ENCODE data around the gene MARCHF5. TPM values are rescaled to one million over a fixed set of nuclear protein-coding genes. Genes with fewer than 3 reads are reported as not detected.

The MARCHF5 gene
- total and polyA plus RNA-seq, 2 of the 8 experiments (the other 6 are each of a cell fraction or from before 2014, with no cell fraction given), result 8.7 to 26.8 TPM

- TF ChIP-seq CTCF (IDR thresholded peaks at IDR 0.05; ENCODE audit: control extremely low read depth in 1 of 3, insufficient read depth in 1 of 3, low read depth in 1 of 3, low read length in 3 of 3) (no peak), NRF1 (IDR thresholded peaks at IDR 0.05; ENCODE audit: low read depth, low read length) (no peak), ZNF274 (IDR thresholded peaks at IDR 0.05; ENCODE audit: borderline replicate concordance, extremely low read depth, low read length) (no peak), TEAD4 (IDR thresholded peaks at IDR 0.05; ENCODE audit: low read depth, low read length) (no peak), CREB1 (IDR thresholded peaks at IDR 0.05) (no peak), TAF1 (IDR thresholded peaks at IDR 0.05; ENCODE audit: low read depth, low read length) (no peak)
- TF ChIP-seq, protein P1, sequence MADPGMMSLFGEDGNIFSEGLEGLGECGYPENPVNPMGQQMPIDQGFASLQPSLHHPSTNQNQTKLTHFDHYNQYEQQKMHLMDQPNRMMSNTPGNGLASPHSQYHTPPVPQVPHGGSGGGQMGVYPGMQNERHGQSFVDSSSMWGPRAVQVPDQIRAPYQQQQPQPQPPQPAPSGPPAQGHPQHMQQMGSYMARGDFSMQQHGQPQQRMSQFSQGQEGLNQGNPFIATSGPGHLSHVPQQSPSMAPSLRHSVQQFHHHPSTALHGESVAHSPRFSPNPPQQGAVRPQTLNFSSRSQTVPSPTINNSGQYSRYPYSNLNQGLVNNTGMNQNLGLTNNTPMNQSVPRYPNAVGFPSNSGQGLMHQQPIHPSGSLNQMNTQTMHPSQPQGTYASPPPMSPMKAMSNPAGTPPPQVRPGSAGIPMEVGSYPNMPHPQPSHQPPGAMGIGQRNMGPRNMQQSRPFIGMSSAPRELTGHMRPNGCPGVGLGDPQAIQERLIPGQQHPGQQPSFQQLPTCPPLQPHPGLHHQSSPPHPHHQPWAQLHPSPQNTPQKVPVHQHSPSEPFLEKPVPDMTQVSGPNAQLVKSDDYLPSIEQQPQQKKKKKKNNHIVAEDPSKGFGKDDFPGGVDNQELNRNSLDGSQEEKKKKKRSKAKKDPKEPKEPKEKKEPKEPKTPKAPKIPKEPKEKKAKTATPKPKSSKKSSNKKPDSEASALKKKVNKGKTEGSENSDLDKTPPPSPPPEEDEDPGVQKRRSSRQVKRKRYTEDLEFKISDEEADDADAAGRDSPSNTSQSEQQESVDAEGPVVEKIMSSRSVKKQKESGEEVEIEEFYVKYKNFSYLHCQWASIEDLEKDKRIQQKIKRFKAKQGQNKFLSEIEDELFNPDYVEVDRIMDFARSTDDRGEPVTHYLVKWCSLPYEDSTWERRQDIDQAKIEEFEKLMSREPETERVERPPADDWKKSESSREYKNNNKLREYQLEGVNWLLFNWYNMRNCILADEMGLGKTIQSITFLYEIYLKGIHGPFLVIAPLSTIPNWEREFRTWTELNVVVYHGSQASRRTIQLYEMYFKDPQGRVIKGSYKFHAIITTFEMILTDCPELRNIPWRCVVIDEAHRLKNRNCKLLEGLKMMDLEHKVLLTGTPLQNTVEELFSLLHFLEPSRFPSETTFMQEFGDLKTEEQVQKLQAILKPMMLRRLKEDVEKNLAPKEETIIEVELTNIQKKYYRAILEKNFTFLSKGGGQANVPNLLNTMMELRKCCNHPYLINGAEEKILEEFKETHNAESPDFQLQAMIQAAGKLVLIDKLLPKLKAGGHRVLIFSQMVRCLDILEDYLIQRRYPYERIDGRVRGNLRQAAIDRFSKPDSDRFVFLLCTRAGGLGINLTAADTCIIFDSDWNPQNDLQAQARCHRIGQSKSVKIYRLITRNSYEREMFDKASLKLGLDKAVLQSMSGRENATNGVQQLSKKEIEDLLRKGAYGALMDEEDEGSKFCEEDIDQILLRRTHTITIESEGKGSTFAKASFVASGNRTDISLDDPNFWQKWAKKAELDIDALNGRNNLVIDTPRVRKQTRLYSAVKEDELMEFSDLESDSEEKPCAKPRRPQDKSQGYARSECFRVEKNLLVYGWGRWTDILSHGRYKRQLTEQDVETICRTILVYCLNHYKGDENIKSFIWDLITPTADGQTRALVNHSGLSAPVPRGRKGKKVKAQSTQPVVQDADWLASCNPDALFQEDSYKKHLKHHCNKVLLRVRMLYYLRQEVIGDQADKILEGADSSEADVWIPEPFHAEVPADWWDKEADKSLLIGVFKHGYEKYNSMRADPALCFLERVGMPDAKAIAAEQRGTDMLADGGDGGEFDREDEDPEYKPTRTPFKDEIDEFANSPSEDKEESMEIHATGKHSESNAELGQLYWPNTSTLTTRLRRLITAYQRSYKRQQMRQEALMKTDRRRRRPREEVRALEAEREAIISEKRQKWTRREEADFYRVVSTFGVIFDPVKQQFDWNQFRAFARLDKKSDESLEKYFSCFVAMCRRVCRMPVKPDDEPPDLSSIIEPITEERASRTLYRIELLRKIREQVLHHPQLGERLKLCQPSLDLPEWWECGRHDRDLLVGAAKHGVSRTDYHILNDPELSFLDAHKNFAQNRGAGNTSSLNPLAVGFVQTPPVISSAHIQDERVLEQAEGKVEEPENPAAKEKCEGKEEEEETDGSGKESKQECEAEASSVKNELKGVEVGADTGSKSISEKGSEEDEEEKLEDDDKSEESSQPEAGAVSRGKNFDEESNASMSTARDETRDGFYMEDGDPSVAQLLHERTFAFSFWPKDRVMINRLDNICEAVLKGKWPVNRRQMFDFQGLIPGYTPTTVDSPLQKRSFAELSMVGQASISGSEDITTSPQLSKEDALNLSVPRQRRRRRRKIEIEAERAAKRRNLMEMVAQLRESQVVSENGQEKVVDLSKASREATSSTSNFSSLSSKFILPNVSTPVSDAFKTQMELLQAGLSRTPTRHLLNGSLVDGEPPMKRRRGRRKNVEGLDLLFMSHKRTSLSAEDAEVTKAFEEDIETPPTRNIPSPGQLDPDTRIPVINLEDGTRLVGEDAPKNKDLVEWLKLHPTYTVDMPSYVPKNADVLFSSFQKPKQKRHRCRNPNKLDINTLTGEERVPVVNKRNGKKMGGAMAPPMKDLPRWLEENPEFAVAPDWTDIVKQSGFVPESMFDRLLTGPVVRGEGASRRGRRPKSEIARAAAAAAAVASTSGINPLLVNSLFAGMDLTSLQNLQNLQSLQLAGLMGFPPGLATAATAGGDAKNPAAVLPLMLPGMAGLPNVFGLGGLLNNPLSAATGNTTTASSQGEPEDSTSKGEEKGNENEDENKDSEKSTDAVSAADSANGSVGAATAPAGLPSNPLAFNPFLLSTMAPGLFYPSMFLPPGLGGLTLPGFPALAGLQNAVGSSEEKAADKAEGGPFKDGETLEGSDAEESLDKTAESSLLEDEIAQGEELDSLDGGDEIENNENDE (IDR thresholded peaks at IDR 0.05; ENCODE audit: insufficient replicate concordance, low read length), result no peak
- TF ChIP-seq, protein P2, sequence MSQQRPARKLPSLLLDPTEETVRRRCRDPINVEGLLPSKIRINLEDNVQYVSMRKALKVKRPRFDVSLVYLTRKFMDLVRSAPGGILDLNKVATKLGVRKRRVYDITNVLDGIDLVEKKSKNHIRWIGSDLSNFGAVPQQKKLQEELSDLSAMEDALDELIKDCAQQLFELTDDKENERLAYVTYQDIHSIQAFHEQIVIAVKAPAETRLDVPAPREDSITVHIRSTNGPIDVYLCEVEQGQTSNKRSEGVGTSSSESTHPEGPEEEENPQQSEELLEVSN (IDR thresholded peaks at IDR 0.05), result no peak
These were observed 6.8 kb upstream of the MARCHF5 start (continued) for GRCh38 chr10:92284112-92284704.

Data from H1 (cell line).